ENCODE results near the gene TMEM132C. TPM values are rescaled to one million over a fixed set of nuclear protein-coding genes. Genes with fewer than 3 reads are reported as not detected.

The TMEM132C gene
- total and polyA plus RNA-seq, 2 of the 8 experiments (the other 6 are each of a cell fraction or from before 2014, with no cell fraction given) = 0.23 to 0.76 TPM

DNA sequence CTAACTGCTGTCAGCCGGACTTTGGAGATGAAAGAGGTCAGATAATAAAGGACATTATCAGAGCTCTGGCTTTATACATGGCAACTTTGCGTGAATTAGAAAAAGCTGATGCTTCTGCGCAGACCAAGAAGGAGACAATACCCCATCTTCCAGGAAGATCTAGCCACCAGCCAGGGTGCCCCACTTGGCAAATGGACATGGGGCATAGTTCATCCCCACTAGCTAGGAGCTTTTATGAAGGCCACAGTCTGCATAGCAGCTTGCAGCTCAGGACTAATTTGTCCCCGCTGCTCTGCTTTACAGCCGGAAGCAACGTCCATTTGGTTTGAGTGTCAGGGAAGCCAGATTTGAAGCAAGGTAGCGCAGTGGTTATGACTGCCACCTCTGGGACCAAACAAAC is 101.0 kb downstream of the TMEM132C start (continued):
- TF ChIP-seq CHD7 (IDR thresholded peaks at IDR 0.05; ENCODE audit: insufficient replicate concordance, low read length) (no peak), EZH2 (IDR thresholded peaks at IDR 0.05; ENCODE audit: low read depth, low read length, severe bottlenecking) (no peak), SAP30 (IDR thresholded peaks at IDR 0.05; ENCODE audit: insufficient read depth, insufficient replicate concordance, low read length) (no peak), BRCA1 (IDR thresholded peaks at IDR 0.05; ENCODE audit: low read depth, low read length) (no peak), JUND (IDR thresholded peaks at IDR 0.05; ENCODE audit: low read length) (no peak), SUZ12 (IDR thresholded peaks at IDR 0.05; ENCODE audit: low read length) (no peak), TBP (IDR thresholded peaks at IDR 0.05; ENCODE audit: low read depth, low read length) (no peak), RBBP5 (IDR thresholded peaks at IDR 0.05; ENCODE audit: borderline replicate concordance, low read depth, low read length) (no peak)
